IPS-NIHi7 (cell line): ENCODE results near the gene CHP2.
"Not testable (repeated sequence)": the region's sequence is repeated elsewhere in the genome, so short reads cannot be mapped to it uniquely, and the experiment has no call there.

Experiments
- DNase-seq: peaks from one replicate; pipeline ENCODE4 v3.0.0; 2012; ENCODE audit warnings: mixed read lengths; ENCODE audit errors: extremely low spot score

CHP2 gene

GRCh38 chr16:23754594-23755483 lies at the start of gene CHP2:
CHP2 (plus strand) TSS chr16:23755026; CDS start chr16:23755050, 24 bp downstream.
- DNase-seq, result peak; percentile 63

DNA sequence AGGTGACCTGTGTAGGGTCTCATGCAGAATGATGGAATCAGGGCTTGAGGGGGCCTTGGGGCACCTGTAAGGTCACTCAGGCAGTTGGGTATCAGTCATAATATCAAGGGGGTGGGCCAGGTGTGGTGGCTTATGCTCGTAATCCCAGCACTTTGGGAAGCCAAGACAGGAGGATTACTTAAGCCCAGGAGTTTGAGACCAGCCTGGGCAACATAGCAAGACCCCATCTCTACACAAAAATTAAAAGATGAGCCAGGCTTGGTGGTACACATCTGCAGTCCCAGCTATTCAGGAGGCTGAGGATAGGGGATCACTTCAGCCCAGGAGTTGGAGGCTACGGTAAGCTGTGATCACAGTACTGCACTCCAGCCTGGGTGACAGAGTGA lies 49.3 kb upstream of the CHP2 start:
- no peak for DNase-seq

DNA sequence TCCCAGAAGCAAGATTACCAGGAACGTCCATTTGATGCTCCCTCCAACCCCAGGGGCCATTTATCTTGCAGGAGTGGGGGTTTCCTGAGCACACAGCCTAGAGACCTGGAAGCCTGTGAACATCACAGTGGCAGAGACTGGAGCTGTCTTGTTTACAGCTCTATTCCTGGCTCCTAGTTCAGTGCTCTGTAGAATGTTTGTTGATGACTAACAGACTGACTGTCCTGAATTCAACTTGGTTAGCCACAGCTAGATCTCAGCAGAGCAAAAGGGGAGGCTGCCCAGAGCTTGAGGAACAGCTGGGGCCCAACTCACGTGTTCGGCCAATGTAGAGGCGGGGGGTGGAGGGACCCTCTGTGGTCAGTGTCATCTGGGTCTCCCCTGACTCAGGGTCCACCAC lies 48.4 kb upstream of the CHP2 start:
- no peak for DNase-seq

GRCh38 chr16:23709536-23709935 lies 45.3 kb upstream of the CHP2 start:
- DNase-seq, result no peak

DNA sequence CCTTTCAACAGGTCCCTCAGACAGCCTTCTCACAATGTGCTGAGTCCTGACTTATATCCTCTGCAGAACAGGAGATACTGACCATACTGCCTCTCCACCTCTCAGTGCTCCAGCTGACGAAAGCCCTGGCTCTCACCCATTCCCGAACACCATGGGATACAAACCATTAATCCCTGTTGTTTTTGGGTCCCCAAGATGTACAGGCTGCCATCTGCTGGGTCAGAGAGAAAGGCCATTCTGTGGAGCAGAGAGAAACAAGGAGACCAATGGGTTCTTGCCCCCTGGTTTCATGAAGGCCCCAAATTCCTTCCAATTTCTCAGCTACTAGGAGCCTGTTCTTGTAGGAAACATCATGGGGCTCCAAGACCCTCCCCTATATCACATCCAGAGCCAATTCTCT lies 44.8 kb upstream of the CHP2 start:
- no peak for DNase-seq

GRCh38 chr16:23710504-23710903 lies 44.3 kb upstream of the CHP2 start:
- no peak for DNase-seq

GRCh38 chr16:23711785-23712184 lies 43.0 kb upstream of the CHP2 start:
- DNase-seq, result no peak

- peak; percentile 73 for DNase-seq
Measured at GRCh38 chr16:23712976-23713375, 41.9 kb upstream of the CHP2 start, which contains the start of gene ERN2. ERN2 (minus strand) TSS chr16:23713222; CDS start chr16:23713187, 35 bp downstream.

GRCh38 chr16:23716484-23716883 lies 38.3 kb upstream of the CHP2 start:
- no peak for DNase-seq

- not testable (repeated sequence) for DNase-seq
Measured at GRCh38 chr16:23722613-23723240, 32.1 kb upstream of the CHP2 start.

GRCh38 chr16:23724096-23724784 lies 30.6 kb upstream of the CHP2 start:
- no peak for DNase-seq

DNA sequence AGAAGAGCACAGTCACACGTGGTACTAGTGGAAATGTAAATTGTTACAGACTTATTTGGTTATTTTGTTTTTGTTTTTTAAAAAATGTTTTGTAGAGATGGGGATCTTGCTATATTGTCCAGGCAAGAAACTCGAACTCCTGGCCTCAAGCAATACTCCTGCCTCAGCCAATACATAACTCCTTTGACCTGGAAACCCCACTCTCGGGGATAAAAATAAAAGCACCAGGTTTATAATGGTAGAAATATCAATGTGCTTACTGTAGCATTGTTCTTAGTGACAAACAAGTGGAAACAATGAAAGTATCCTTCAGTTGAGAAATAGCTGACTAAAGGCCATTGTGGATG lies 30.1 kb upstream of the CHP2 start:
- no peak for DNase-seq

GRCh38 chr16:23726710-23727109 lies 28.1 kb upstream of the CHP2 start:
- no peak for DNase-seq

- DNase-seq, result no peak
Measured at GRCh38 chr16:23728112-23728477, 26.7 kb upstream of the CHP2 start.

- DNase-seq, result peak; percentile 74
Measured at GRCh38 chr16:23729503-23730424, 25.1 kb upstream of the CHP2 start.

GRCh38 chr16:23734176-23734893 lies 20.5 kb upstream of the CHP2 start:
- no peak for DNase-seq

DNA sequence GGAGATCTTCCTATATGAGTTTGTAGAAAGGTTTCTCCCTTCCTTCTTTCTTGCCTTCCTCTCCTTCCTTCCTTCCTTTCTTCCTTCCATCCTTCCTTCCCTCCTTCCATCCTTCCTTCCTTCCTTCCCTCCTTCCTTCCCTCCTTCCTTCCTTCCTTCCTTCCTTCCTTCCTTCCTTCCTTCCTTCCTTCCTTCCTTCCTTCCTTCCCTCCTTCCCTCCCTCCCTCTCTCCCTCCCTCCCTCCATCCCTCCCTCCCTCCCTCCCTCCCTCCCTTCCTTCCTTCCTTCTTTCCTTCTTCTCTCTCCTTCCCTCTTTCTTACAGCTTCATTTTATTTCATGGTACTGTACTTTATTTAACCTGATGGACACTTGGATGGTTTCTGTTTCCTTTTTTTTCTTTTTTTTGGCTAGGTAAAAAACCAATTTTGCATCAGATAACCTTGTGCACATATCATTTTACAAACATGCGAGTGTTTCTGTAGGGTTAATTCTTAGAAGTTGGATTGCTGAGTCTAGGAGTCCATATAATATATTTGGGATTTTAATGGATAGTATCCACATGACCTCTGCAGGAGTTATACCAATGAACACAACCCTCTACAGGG lies 17.3 kb upstream of the CHP2 start:
- DNase-seq, result not testable (repeated sequence)

GRCh38 chr16:23739516-23739915 lies 15.3 kb upstream of the CHP2 start:
- no peak for DNase-seq

- no peak for DNase-seq
Measured at GRCh38 chr16:23741675-23742303, 13.0 kb upstream of the CHP2 start.

- peak; percentile 52 for DNase-seq
Measured at GRCh38 chr16:23742766-23743165, 12.1 kb upstream of the CHP2 start.
